Right atrium auricular region (tissue), 2 donors: ENCODE measurements around the gene MTF2. TPM values are rescaled to one million over a fixed set of nuclear protein-coding genes. Genes with fewer than 3 reads are reported as not detected.
"Not testable (repeated sequence)": the region's sequence is repeated elsewhere in the genome, so short reads cannot be mapped to it uniquely, and the experiment has no call there.

Experiments used
- DNase-seq: peaks from one replicate; pipeline ENCODE4 v3.0.0-alpha.2; 2019; ENCODE audit warnings: low spot score
- H3K27ac ChIP-seq, 2 donors: fragments of 200-600 bp; sonication (generic); 1 replicate in 1 of 2; 2 replicates in 1 of 2; pipeline ENCODE4 v1.5.1; 2016 to 2019
- H3K27me3 ChIP-seq, 2 donors: fragments of 200-600 bp; sonication (generic); one replicate each; pipeline versions ENCODE4 v1.5.1 to v1.6.0; 2017 to 2019
- H3K36me3 ChIP-seq: fragments of 200-600 bp; sonication (generic); one replicate; pipeline ENCODE4 v1.5.1; 2016
- H3K4me1 ChIP-seq, 2 donors: fragments of 200-600 bp; sonication (generic); one replicate each; pipeline versions ENCODE4 v1.5.1 to v1.6.0; 2017 to 2019
- H3K4me3 ChIP-seq, 2 donors: fragments of 200-600 bp; sonication (generic); 1 replicate in 1 of 2; 2 replicates in 1 of 2; pipeline ENCODE4 v1.5.1; 2017 to 2019; ENCODE audit warnings: mild to moderate bottlenecking in 1 of 2, moderate library complexity in 1 of 2
- H3K9me3 ChIP-seq, 2 donors: fragments of 200-600 bp; sonication (generic); one replicate each; pipeline ENCODE4 v1.5.1; 2019
- total RNA-seq, 2 donors: library from RNA; depleted of rRNA; stranded (reverse); fragments of >200 nt; gene quantifications; one replicate each; pipeline ENCODE4 v1.1.0, GENCODE V29; 2016
- TF ChIP-seq, protein P1 (sequence below), 2 donors: fragments of 200-600 bp; sonication (generic); IDR thresholded peaks; one replicate each; pipeline ENCODE4 v1.5.1; 2019; ENCODE audit warnings: antibody characterized with exemption in 2 of 2

MTF2 gene
- total RNA-seq, 2 donors from 2014 or later = 6.2 to 6.3 TPM

DNA sequence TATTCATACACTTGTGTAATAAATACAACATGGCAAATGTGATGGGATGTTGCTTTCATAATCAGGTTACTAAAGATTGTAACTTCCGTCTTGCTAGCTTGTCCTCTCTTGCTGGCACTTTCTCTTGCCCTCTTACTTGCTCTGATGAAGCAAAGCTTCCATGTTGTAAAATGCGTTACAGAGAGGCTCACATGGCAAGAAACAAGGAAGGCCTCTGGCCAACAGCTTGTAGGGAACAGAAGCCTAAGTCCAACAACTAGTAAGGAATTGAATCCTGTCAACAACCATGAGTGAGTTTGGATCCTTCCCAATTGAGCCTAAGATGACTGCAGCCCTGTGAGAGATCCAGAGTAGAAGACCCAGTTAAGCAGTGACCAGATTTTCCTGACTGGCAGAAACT is 85.7 kb downstream of the MTF2 start:
- H3K4me3 ChIP-seq = no peak overlapping the region
- TF ChIP-seq, protein P1, sequence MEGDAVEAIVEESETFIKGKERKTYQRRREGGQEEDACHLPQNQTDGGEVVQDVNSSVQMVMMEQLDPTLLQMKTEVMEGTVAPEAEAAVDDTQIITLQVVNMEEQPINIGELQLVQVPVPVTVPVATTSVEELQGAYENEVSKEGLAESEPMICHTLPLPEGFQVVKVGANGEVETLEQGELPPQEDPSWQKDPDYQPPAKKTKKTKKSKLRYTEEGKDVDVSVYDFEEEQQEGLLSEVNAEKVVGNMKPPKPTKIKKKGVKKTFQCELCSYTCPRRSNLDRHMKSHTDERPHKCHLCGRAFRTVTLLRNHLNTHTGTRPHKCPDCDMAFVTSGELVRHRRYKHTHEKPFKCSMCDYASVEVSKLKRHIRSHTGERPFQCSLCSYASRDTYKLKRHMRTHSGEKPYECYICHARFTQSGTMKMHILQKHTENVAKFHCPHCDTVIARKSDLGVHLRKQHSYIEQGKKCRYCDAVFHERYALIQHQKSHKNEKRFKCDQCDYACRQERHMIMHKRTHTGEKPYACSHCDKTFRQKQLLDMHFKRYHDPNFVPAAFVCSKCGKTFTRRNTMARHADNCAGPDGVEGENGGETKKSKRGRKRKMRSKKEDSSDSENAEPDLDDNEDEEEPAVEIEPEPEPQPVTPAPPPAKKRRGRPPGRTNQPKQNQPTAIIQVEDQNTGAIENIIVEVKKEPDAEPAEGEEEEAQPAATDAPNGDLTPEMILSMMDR (IDR thresholded peaks at IDR 0.05) = no peak
- no peaks in the 10 kb centered on the region for H3K36me3 ChIP-seq
- no peak overlapping the region for H3K27ac ChIP-seq
- no peaks in the 10 kb centered on the region for H3K4me1 ChIP-seq
- no peak for DNase-seq
- no peaks in the 10 kb centered on the region for H3K27me3 ChIP-seq
- no peaks in the 10 kb centered on the region for H3K9me3 ChIP-seq

DNA sequence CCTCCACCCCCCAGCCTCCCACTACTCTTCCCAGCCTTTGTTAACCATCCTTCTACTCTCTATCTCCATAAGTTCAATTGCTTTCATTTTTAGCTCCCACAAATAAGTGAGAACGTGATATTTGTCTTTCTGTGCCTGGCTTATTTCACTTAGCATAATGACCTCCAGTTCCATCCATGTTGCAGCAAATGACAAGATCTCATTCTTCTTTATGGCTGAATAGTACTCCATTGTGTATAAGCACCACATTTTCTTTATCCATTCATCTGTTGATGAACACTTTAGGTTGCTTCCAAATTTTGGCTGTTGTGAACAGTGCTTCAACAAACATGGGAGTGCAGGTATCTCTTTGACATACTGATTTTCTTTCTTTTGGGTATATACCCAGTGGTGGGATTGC is 86.8 kb downstream of the MTF2 start:
- H3K27me3 ChIP-seq, H3K4me3 ChIP-seq, H3K4me1 ChIP-seq, H3K27ac ChIP-seq, H3K36me3 ChIP-seq, DNase-seq, H3K9me3 ChIP-seq: not testable (repeated sequence)

GRCh38 chr1:93167006-93167405 is 87.9 kb downstream of the MTF2 start:
- Histone ChIP-seq H3K4me1 (no peaks in the 10 kb centered on the region), H3K4me3 (no peak overlapping the region), H3K36me3 (no peaks in the 10 kb centered on the region), H3K27ac (no peak overlapping the region), H3K9me3 (no peaks in the 10 kb centered on the region), H3K27me3 (no peaks in the 10 kb centered on the region)
- TF ChIP-seq, protein P1 (IDR thresholded peaks at IDR 0.05) = no peak
- no peak for DNase-seq

DNA sequence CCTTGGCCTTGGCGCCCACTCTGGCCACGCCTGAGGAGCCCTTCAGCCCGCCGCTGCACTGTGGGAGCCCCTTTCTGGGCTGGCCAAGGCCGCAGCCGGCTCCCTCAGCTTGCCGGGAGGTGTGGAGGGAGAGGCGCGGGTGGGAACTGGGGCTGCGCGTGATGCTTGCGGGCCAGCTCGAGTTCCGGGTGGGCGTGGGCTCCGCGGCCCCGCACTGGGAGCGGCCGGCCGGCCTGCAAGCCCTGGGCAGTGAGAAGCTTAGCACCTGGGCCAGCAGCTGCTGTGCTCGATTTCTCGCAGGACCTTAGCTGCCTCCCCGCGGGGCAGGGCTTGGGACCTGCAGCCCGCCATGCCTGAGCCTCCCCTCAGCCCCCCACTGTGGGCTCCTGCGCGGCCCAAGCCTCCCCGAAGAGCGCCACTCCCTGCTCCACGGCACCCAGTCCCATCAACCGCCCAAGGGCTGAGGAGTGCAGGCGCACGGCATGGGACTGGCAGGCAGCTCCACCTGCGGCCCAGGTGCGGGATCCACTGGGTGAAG is 91.1 kb downstream of the MTF2 start:
- H3K27me3 ChIP-seq, H3K4me3 ChIP-seq, H3K27ac ChIP-seq, H3K36me3 ChIP-seq, DNase-seq, H3K9me3 ChIP-seq: not testable (repeated sequence)
- H3K4me1 ChIP-seq = peaks cover 0 to 13% of the 10 kb centered on the region in 2 donors

GRCh38 chr1:93171549-93172034 is 92.5 kb downstream of the MTF2 start:
- Histone ChIP-seq H3K4me1 (peaks cover 0 to 21% of the 10 kb centered on the region in 2 donors), H3K9me3 (no peaks in the 10 kb centered on the region), H3K4me3 (no peak overlapping the region), H3K27me3 (no peaks in the 10 kb centered on the region), H3K36me3 (peaks cover 8% of the 10 kb centered on the region), H3K27ac (no peak overlapping the region)
- TF ChIP-seq, protein P1 (IDR thresholded peaks at IDR 0.05) = no peak
- no peak for DNase-seq

DNA sequence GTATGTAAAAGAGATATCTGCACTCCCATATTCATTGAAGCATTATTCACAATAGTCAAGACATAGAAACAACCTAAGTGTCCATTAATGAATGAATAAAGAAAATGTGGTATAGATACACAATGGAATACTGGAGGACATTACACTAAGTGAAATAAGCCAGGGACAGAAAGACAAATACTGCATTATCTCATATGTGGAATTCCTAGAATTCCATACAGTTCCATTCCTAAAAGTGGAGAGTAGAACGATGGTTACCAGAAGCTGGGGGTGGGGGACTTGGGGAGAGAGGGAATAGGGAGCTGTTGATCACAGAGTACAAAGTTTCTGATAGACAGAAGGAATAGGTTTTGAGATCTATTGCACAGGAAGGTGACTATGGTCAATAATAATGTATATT is 93.7 kb downstream of the MTF2 start:
- peaks cover 0 to 31% of the 10 kb centered on the region in 2 donors for H3K4me1 ChIP-seq
- TF ChIP-seq, protein P1 (IDR thresholded peaks at IDR 0.05) = no peak
- no peak for DNase-seq
- no peaks in the 10 kb centered on the region for H3K27me3 ChIP-seq
- no peak overlapping the region for H3K27ac ChIP-seq
- no peaks in the 10 kb centered on the region for H3K9me3 ChIP-seq
- peaks cover 8% of the 10 kb centered on the region for H3K36me3 ChIP-seq
- H3K4me3 ChIP-seq = no peak overlapping the region

DNA sequence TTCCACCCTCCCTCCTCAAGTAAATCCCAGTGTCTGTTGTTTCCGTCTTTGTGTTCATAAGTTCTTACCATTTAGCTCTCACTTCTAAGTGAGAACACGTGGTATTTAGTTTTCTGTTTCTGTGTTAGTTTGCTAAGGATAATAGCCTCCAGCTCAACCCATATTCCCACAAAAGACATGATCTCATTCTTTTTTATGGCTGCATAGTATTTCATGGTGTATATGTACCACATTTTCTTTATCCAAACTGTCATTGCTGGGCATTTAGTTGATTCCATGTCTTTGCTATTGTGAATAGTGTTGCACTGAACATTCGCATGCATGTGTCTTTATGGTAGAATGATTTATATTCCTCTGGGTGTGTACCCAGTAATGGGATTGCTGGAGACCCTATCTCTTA is 95.6 kb downstream of the MTF2 start:
- not testable (repeated sequence) for H3K9me3 ChIP-seq, H3K27ac ChIP-seq, H3K36me3 ChIP-seq, DNase-seq, H3K27me3 ChIP-seq, H3K4me3 ChIP-seq
- H3K4me1 ChIP-seq = peaks cover 0 to 43% of the 10 kb centered on the region in 2 donors
